GM19468 (cell line): Measurements from ENCODE around the gene DNAJB6.
"Not testable (repeated sequence)": the region's sequence is repeated elsewhere in the genome, so short reads cannot be mapped to it uniquely, and the experiment has no call there.

Experiments used
- ATAC-seq: cut with Tn5 transposase; IDR thresholded peaks from one replicate; pipeline ENCODE4 v1.9.1; 2021; ENCODE audit warnings: mild to moderate bottlenecking, moderate library complexity, moderate number of reproducible peaks; ENCODE audit not compliant: unreplicated experiment; ENCODE audit errors: extremely low read depth

DNAJB6 gene

DNA sequence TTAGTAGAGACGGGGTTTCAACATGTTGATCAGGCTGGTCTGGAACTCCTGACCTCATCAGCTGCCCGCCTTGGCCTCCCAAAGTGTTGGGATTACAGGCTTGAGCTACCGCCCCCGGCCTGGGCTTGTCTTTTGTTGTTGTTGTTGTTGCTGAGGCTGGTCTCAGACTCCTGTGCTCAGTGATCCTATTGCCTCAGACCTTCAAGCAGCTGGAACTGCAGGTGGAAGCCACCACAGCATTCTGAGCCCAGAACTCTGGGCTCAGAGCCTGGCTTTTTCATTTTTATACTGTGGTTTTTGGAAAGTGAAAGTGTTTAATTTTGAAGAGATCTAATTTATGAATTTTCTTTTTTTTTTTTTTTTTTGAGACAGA, 16.2 kb upstream of the DNAJB6 start:
- no peak for ATAC-seq

DNA sequence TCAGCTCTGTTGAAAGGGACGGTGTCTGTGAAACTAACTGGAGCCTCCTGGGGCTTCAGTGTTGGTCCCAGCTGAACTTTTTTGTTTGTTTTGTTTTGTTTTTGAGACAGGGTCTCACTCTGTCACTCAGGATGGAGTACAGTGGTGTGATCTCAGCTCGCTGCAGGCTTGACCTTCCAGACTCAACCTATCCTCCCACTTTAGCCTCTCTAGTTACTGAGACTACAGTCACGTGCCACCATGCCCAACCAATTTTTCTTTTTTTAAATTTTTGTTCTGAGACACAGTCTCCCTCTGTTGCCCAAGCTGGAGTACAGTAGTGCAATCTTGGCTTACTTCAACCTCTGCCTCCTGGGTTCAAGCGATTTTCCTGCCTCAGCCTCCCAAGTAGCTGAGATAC, 13.4 kb upstream of the DNAJB6 start:
- no peak for ATAC-seq

DNA sequence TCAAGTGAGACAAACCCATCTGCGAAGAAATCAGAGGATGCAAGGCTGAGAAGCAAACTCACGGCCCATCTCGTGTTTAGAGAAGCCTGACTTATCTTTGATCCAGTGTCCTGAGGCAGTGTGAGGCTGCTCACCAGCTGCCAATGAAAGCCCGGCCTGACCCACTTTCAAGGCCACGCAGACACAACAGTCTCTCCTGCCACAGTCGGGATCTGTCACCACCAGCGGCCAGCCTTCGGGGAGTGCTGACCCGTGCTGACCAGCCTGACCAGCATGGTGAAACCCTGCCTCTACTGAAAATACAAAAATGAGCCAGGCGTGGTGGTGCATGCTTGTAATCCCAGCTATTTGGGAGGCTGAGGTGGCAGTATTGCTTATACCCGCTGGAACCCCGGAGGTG, 7.4 kb upstream of the DNAJB6 start:
- no peak for ATAC-seq

DNA sequence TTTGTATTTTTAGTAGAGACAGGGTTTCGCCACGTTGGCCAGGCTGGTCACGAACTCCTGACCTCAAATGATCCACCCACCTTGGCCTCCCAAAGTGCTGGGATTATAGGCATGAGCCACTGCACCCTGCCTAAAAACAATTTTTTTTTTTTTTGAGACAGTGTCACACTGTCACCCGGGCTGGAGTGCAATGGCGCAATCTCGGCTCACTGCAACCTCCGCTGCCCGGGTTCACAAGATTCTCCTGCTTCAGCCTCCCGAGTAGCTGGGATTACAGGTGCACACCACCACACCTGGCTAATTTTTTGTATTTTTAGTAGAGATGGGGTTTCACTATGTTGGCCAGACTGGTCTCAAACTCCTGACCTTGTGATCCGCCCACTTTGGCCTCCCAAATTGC, 6.2 kb upstream of the DNAJB6 start:
- ATAC-seq = not testable (repeated sequence)

DNA sequence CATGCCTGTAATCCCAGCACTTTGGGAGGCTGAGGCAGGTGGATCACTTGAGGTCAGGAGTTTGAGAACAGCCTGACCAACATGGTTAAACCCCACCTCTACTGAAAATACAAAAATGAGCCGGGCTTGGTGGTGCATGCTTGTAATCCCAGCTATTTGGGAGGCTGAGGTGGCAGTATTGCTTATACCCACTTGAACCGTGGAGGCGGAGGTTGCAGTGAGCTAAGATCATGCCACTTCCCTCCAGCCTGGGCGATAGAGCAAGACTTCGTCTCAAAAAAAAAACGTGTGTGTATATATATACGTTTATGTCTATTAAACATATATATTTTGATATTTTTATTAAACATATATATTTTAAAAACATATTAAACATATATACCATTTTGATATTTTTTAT, 5.8 kb upstream of the DNAJB6 start:
- ATAC-seq = not testable (repeated sequence)

DNA sequence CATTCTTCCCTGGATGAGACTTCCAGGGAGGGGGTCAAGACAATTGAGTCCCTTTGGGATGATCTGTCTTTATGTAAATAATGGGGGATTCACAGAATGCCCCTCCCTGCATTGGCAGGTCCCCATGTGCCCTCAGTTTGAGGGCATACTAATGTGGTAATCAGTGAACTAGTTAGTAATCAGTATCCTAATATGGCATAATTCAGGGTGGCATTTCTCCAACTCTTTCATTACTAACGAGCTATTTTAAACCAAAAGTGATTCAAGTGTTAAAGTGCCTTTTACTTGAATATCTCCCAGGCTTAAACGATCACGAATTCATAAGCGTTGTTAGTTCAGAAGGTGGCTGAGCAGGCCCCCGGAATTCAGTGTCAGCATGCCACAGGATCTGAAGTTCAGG, 1.6 kb upstream of the DNAJB6 start:
- no peak for ATAC-seq

DNA sequence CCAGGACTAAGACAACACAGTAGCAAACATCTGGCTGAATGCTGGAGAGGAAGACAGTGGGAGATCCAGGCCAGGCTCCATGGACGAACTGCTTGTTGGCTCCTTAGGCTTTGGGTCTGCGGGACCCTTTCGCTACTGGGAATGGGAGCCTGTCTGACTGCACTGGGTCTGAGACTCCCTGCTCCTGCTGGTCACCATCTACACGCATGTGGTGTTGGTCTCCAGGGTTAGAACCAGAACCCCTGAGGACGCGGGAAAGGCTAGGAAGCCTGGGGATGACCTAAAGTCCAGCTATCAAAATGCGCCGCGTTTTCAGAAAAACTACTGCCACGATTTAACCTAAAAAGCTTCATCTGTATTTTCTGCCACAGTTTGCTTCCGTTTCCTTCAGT, 817 bp upstream of the DNAJB6 start:
- no peak for ATAC-seq

DNA sequence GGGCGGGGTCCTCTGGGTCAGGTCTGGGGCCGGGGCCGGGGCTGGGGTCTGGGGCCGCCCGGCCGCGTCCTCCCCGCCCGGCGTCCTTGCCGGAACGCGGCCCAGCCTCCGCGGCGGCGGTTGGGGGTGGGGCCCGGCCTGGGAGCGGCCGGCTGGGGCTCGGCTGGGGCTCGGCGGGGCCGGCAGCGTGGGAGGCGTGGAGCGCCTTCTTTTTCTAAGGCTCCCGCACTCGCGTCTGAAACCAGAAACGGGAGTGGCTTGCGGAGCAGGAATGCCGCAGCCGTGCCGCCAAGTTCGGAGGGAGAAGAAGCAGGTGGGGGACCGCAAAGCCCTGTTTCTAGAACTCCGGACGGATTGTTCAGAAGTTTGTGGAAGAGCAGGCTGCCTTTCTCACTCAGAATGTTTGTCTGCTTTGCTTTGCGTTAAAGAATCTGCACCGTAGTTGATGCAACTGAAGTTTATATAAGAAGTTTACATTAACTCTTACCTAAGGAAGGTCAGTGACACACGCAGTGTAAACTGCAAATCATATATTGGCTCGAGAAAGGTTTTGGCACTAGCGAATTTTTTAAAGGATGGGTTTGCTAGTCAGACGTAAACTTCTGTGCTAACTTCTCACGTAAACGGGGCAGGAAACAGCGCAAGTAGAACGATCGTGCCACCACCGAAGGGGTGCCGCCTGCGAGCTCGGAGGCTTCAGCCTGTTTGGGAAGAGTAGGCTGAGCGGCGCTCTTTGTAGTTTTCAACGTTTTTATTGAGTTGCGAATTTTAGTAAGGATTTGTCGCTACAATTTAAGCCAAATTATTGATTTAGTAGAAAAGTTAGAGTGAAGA, 729 bp downstream of the DNAJB6 start:
- ATAC-seq = no peak

DNA sequence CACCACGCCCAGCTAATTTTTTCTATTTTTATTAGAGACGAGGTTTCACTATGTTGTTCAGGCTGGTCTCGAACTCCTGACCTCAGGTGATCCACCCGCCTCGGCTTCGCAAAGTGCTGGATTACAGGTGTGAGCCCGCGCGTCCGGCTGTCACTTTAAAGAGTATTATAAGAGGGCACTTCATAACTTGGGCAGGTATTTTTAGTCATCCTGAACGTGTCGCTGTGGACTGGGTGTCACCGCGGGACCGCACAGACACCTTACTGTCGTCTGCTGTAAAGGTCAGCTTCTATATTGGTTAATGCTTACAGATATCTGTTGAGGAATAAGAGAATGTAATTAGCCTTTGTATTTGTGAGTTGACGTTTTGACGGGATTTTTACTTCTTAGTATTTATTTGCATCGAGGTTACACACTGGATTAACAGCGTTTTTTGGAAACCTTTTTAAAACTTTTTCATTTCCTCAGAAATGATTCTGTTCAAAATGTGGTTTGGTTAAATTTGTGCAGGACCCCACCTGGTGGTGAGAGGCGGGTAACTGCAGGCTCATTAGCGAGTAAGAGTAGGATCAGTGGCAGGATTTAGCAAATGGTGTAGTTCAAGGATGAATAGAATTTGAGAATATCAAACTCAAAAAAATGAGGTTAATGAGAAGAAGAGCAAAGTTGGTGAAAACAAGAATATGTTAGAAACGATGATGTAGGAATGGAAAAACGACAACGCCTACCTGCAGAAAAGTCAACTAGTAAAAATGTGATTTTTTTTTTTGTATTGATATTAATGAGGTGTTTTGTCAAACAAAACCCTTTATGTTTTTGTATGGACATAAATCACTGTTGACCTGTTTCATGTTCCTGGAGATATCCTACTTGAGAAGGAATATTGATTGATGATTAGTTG, 3.2 kb downstream of the DNAJB6 start:
- ATAC-seq = no peak

DNA sequence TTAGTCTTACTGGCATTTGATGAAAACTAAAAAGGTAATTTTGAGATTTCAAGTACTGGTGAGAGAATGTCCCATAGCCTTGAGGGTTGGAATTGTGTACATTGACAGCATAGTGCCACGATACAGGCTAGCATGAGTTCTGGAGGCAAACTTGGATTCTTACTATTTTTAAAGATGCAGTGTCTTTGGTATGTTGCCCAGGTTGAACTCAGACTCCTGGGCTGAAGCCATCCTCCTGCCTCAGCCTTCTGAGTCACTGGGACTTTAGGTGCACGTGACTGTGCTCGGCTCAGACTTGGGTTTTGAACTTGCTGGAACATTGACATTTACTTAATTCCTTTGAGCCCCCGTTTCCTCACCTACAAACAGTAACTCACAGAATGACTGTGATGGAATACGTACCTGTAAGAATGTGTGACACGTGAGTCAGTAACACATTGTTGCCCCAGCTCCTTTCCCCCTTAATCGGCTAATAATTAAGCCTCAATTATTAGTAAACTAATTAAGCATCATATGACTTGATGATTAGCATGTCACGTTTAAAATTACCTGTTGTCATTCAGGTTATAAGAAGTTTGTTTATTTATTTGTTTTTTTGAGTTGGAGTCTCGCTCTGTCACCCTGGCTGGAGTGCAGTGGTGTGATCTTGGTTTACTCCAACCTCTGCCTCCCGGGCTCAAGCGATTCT, 10.6 kb downstream of the DNAJB6 start:
- no peak for ATAC-seq

DNA sequence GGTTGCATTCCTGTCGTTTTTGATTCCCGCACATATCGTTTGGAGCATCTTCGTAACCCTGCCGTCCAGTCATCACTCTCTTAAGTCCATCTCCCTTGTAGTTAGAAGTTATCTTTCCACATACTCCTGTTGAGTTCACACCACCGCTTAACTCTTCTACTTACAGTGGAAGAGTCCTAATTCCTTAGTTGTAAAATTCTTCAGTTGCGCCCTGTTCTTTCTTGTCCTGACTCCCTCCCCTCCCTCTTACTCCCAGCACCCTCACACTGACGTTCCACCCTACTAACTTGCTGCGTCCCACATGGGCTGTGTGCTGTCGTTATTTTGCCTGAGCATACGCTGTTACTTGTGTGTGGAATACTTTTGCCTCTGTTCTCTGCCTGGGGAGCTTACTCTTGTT, 11.7 kb downstream of the DNAJB6 start:
- no peak for ATAC-seq

DNA sequence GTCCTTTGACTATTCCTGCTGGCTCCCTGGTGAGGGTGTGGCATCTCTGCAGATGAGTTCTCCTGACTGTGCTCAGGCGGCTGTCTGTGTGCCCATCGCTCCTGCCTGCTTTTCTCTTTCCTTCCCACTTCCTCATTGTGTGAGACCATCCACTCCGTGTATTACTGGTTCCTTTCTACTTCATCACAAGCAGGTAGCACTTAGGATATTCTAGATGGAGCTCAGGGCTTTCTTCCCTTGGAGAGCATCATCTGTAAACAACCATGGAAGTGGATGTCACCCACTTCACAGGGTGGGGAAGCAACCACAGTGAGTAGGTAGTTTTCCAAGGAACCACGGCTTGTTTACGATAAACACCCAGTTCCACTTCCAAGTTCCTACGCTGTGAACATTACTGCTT, 15.7 kb downstream of the DNAJB6 start:
- ATAC-seq = no peak

DNA sequence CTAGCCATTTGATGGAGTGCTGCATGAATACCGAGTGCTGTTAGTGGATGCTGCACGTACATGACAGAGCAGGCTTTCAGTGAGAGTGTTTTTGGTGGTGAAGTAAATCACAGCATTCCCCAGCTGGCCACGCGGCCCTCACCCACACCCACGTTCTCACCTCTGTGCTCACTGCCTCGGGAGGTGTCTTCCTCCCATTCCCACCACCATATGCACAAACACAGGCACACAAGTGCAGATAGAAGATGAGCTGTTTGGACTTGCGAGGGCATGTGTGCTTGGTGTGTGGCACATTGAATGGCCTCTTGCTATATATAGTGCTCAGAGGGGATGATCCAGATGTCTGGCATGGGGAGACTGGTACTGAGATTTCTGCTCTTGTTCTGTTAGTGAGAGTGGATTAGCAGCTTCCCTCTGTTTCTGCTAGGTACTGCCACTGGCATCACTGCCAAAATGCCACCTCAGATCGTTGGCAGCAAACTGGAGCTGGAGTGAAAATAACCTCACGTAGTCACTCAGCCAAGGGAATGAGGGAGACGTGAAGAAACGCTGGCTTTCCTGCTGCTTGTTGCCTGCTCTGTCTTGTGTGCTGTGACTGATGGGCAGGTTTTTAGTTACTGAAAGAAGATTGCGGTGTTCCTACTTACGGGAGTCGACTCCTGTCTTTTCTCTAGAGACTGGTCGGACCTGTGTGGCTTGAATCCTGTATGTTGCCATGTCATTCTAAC, 19.1 kb downstream of the DNAJB6 start:
- ATAC-seq = no peak

DNA sequence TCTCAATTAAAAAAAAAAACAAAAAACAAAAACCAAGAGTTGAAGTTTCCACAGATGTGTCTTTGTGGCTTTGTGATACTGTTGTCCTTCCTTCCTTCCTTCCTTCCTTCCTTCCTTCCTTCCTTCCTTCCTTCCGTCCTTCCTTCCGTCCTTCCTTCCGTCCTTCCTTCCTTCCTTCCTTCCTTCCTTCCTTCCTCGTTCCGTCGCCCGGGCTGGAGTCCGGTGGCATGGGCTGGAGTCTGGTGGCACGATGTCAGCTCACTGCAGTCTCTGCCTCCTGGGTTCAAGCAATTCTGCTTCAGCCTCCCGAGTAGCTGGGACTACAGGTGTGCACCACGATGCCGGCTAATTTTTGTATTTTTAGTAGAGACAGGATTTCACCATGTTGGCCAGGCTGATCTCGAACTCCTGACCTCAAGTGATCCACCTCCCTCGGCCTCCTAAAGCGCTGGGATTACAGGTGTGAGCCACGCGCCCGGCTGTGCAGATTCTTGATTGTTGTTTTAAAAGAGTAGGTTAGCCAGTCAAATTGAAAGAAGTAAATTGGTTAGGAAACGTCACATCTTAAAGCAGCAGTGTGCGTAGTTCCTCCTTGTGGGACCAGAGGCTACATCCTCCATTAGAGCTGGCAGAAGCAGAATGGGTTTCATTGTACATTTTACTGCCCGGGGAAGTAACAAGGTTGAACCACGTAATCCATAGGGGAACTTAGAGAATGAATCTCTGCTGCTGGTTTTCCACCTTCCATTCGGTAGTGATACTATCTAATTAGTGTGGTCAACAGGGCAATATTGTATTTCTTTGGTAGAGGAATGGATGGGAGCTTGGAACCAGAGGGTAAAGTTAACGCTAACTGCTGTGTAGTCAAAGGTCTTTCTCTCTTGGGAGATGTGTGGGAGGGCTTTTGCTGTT, 20.6 kb downstream of the DNAJB6 start:
- peak; percentile 46 for ATAC-seq

DNA sequence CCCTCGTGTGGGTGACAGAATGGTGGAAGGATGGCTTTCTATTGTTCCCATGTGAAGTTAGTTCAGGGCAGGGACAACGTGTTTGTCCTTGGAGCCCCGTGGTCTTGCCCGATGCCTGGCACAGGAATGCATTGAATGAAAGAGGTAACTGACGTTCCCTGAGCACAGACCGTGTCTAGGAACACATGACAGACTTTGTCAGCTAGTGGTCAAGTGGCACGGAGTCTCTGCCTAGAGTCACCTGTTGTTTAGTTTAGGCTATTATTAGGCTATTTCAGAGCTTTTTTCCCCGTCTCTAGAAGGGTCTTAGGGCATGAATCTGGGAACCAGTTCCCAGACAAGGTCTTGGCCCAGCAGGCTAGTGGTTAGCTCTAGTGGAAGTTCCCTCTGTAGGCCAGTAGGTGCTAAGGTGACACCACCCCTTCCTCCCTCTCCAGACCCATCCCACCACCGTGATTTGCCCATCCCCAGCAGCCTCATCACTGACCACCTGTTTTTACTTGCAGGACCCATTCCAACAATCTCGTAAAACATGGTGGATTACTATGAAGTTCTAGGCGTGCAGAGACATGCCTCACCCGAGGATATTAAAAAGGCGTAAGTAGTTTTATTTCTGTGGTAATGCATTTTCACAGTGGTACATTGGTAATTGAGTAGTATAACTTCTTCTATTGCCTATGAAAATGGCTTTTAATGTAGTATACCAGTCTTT, 21.4 kb downstream of the DNAJB6 start:
- ATAC-seq = no peak

DNA sequence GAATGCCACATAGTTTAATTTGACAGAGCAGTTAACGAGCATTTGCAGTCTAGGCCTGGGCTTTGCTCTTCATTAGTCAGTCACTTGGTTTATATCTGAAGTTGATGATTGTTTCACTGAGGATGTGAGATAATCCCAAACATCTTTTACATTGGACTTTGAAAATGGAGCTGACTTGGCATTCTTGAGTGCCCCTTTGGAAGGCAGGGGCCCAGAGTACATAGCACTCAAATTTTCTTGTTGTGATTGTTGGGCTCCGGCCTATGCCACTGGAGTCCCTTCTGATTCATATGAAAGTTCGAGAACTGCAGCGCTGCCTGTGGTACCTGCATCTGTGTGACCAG, 21.9 kb downstream of the DNAJB6 start:
- no peak for ATAC-seq

DNA sequence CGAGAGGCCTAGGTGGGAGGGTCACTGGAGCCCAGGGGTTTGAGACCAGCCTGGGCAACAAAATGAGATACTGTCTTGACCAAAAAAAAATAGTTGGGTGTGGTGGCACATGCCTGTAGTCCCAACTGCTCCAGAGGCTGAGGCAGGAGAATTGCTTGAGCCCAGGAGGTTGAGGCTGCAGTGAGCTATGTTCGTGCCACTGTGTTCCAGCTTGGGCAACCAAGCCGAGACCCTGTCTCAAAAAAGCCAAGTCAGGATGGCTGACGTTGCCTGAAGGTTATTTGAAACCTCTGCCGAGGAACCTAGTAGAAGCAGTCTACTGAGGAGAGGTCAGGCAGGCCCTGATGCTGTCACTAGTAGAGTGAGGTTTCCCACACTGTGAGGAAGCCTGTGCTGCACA, 22.8 kb downstream of the DNAJB6 start:
- ATAC-seq = no peak

DNA sequence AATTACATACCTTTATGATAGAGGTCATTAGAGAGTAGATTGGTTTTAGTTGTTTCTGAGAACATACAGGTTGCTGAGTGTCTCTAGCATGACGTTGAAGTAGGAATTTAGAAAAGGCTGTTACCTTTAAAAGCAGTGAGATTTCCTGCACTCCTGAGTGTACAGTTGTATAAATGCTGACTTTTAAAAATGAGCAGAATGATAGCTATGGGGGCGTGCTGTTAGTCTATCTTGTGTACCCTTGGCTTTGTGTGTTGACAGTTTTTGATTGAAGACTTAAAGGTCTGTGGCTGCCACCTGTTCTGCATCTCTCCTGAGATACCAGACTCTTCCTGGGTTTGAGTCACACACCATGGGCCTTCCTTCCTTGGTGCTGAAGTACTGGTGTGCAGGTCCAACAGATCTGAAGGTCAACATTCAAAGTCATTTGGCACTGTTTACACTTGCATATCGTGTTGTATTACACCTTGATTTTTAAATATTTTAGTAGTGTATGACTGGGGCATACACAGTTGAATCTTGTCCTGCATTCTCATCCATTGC, 23.8 kb downstream of the DNAJB6 start:
- ATAC-seq = no peak
